GF-D8 (cell line): ENCODE measurements around the gene IMPA2.
"Not testable (repeated sequence)": the region's sequence is repeated elsewhere in the genome, so short reads cannot be mapped to it uniquely, and the experiment has no call there.

Source experiments
- DNase-seq: peaks from one replicate; lab custom pipeline; 2025; lab: John Stamatoyannopoulos, UW

The IMPA2 gene

DNA sequence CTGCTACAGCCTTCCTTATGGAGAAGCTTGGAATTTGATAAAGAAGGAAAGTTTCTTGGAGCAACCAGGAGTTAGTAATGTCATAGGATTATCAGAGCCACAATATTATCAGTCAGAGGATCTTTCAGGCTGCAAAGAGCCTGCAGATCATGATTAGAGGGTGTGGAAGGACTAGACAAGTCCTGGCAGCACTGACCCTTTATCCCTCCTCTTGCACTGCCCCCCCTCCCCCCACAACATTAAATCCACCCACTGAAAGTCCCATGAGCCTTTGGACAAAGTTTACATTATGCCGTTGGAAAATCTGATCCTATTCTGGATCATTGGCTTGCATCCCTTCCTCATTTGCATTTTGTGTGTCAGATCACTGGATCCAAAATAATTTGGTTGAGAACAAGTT lies 18.7 kb upstream of the IMPA2 start:
- DNase-seq, result no peak

DNA sequence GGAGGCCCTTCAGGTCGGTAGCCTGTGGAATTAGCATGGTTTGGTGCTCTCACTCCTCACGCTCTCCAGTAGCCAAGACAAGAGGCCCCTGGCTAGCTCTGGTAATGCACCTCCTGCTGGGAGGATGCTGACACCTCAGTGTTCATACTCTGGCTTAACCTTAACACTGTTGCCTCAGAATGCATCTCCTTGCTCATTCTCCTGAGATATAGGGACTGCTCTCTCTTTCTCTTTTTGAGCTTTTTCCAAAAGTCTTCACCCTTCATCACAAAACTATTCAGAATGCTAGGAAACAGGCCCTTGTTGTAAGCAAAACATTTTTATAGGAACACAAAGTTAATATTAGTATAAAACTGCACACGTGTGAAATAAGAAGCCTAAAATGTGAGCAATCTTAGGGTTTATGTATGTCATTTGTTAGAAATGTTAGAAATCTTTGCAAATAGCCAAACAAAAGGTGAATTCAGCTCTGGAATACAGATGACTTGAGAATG lies 17.3 kb upstream of the IMPA2 start:
- DNase-seq, result no peak

GRCh38 chr18:11969904-11970835 lies 11.1 kb upstream of the IMPA2 start:
- no peak for DNase-seq

- DNase-seq, result not testable (repeated sequence)
These were observed 10.5 kb upstream of the IMPA2 start for GRCh38 chr18:11970836-11971226.

- DNase-seq, result no peak
These were observed 8.7 kb upstream of the IMPA2 start for GRCh38 chr18:11972371-11973174.

GRCh38 chr18:11974741-11975325 lies 6.5 kb upstream of the IMPA2 start:
- DNase-seq, result no peak

- DNase-seq, result no peak
These were observed 5.6 kb upstream of the IMPA2 start for GRCh38 chr18:11975723-11976122.

- DNase-seq, result no peak
These were observed 4.8 kb upstream of the IMPA2 start for GRCh38 chr18:11976315-11977152.

DNA sequence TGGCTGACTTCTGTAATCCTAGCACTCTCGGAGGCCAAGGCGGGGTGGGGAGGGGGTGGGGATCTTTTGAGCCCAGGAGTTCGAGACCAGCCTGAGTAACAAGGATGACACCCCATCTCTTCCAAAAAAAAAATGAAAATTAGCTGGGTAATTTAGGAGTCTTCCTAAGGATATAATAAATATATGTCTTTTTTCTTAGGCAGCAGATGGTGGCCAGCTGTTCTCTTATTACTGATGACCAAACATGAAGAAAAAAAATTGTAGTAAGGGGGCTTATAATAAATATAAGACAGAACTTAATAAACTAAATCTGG lies 4.2 kb upstream of the IMPA2 start:
- no peak for DNase-seq

GRCh38 chr18:11978956-11979355 lies 2.4 kb upstream of the IMPA2 start:
- DNase-seq, result no peak

DNA sequence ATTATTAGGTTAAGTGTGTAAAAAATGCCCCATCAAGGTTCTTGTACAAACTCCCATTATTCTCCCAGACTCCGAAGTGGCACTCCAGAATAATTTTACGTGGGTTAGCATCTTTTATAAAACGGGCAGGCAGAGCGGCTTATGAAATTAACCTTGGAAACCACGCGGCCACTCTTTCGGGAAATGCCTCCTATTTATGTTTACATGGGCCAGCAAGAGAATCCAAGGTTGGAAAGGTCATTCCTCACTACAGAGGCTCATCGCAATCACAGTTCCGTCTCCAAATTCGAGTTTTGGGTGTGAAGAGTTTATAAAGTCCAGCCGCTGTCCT lies 1.2 kb upstream of the IMPA2 start:
- peak; percentile 67 for DNase-seq

DNA sequence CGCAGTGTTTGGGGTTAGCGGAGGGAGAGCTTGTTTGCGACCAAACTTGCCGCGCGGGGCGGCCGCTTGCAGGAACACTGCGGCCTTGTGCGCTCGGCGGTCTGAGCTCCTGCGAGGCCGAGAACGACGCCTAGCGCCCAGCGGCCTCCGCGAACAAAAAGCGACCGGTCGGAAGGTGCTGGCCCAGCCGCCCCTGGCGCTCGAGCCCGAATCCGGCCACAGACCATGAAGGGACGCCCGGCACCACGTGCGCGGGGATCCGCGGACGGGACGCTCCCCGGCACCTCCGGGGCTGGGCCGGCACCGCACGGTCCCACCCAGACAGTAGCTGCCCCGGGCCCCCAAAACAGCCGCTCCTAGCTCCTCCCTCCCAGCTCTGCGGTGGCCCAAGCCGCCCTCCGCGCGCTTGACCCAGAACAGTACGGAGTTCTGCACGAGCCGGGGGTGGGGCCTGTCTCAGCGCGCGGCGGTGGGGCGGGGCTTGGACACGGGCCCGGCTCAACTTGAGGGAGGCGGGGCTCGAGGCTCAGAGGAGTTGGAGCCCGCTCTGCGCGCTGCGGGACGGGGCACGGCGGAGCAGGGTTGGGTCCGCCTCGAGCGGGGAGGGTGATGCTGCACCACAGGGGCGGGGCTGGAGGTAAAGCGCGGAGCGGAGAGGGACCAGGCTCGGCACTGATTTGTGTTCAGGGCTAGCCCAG lies 664 bp upstream of the IMPA2 start:
- DNase-seq, result peak; percentile 99

DNA sequence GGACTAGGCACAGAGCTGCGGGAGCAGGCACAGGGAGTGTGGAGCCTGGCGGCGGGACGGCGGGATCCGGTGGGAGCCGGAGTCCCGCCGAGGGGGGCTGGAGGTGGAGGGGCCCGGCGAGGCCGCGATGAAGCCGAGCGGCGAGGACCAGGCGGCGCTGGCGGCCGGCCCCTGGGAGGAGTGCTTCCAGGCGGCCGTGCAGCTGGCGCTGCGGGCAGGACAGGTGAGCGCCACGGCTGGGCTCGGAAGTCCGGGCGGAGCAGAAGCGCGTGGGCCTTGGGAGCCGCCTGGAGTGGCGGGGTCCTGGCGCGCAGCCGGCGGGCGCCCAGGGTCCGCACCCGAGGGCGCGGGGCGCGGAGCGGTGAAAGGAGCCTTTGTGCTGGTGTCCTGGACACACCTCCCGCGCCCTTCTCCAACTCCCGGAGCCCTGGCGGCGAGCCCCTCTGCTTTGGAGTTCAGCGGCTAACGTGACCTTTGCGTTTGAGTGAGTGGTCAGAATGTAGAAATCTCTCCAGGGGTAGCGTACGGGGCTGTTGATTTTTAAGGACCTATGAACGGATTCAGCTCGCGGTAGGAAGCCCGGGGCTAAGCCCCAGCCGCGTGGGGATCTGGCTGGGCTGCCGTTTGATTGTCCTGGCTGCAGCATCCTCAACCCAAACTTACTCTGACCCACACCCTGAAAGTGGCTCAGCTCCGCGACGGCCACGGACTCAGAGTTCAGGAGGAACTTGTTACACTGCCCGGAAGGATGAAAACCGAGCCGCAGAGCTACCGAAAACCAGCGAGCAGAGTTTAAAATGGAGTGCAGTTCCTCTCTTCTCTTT lies 448 bp downstream of the IMPA2 start:
- no peak for DNase-seq

DNA sequence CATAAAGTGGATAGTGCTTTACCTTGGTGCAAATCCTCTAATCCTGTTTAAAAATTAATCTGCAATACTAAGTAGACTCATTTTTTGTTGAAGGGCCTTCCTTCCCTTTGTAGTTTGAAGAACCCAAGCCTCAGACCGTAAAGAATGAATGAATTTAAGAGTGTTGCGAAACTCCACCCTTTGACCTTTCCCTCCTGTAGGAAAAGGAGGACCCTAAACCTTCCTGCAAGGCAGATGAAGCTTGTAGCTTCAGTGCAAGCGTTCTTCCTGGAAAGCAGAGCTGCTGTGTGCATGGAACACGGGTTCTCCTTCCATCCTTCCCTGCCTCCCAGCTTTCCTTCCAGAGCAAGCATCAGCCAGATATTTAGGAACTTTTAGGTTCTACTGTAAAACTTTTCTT lies 1.7 kb downstream of the IMPA2 start:
- DNase-seq, result peak; percentile 19

DNA sequence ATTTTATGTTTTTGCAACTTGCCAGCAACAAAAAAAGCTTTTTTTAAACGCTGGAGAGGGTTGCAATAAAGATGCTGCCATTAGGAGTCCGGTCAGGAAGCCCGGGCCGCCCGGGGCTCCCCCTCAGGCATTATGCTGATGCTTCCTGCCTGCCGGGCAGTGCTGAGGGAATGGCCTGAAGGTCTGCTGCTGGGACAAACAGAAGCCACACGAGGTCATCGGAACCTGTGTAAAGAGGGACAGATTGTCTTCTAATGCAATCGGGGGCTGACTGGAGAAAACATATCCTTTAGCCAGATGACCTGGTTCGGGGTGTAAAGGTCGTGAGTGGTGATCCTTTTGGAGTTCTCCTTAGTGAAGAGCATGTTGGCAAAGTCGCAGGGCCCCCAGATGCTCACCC lies 2.3 kb downstream of the IMPA2 start:
- DNase-seq, result no peak

DNA sequence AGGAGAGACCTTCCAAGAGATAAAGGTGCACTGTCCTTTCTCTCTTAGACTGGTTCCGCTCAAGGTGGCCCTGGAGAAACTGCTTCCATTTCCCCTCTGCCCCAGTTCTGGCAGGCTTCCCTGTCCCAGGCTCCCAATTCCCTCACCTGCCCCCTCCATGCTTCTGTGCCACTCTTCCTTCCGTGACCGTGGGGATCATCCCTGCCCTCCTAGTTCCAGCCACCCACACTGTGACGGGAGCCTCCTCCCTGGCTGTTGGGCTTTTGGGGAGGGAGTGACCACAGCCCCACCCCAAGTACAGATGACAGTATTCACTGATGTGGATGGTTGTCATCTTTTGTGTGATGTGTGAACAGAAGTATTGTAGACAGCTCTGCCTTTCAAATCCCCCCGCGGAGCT lies 2.8 kb downstream of the IMPA2 start:
- no peak for DNase-seq

- no peak for DNase-seq
These were observed 4.3 kb downstream of the IMPA2 start for GRCh38 chr18:11985586-11985985.

DNA sequence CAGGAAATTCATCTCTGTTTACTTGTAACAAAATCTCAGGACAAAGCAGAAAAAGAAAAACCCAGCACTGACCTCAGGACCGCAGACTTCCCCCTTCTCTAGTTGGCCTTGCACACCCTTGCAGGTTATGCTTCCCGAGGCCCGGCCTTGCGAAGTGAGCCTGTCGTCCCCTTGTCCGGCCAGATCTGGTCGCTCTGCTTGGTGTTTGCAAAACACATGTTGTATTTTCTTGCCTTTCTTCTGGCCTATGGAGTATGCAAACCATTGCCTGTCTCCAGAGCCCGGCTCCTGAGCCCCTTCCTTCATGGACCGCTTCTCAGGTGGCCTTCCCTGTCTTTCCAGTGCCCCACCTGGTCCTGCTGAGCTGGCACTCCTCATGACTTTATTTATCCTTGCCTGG lies 4.8 kb downstream of the IMPA2 start:
- DNase-seq, result no peak

GRCh38 chr18:11987527-11987926 lies 6.2 kb downstream of the IMPA2 start:
- peak; percentile 81 for DNase-seq

DNA sequence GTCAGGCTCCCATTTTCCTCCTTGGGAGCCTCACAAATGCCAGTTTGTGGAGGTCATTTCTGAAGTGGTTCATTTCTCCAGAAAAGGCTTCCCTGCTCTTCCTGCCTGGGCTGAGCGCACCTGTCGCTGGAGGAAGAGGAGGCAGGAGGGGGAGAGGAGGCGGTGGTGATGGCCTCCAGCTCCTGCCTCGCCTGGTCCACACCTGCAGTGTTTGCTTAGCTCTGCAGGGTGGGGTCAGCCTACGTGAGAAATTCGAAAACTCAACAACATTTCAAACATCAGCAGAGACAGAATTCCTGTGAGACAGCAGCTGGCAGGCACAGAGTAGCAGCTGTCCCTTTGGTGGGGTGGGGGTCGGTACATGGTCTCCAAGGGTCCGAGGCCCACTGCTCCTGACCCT lies 7.9 kb downstream of the IMPA2 start:
- DNase-seq, result no peak
